ENCODE results near the gene ANKS3. TPM values are rescaled to one million over a fixed set of nuclear protein-coding genes. Genes with fewer than 3 reads are reported as not detected.

Gene ANKS3
- total and polyA plus RNA-seq, 2 of the 8 experiments (the other 6 are each of a cell fraction or from before 2014, with no cell fraction given) = 15.5 to 23.9 TPM

DNA sequence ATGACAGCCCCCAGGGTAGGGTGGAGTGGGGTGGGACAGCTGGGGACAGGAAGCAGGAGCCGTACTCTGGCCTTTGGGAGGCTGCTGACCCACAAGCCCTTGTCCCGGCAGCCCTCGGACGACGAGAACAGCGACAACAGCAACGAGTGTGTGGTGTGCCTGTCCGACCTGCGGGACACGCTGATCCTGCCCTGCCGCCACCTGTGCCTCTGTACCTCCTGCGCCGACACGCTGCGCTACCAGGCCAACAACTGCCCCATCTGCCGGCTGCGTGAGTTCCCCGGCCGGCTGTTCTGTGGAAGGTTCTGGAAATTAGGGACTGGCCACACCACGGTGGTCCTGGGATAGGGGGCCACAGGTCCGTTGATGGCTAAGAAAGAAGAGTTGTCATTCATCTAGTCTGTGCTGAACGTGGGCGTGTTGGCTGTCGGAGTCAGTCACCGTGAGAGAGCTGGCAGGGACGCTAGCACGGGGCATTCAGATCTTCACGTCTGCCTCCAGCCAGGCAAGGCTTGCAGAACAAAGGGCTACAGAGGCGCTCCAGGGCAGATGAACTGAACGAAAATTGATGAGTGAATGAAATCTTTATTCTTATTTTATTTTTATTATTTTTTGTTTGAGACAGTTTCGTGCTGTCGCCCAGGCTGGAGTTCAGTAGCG lies 60.6 kb downstream of the ANKS3 start:
- H4K5ac ChIP-seq (ENCODE audit: insufficient read length, low read depth, low read length) = no peak overlapping the region
- H3K4ac ChIP-seq (replicated peaks; ENCODE audit: insufficient read length, low read depth, low read length) = no peak overlapping the region
- no peak overlapping the region for H3K23ac ChIP-seq (ENCODE audit: insufficient read length)
- H3K9me3 ChIP-seq (ENCODE audit: insufficient read depth in 2 of 2, low read depth in 1 of 2, low read length in 1 of 2) = no peaks in the 10 kb centered on the region
- H3K4me3 ChIP-seq (ENCODE audit: extremely low read depth in 1 of 4, insufficient read depth in 2 of 4, low read depth in 3 of 4, low read length in 4 of 4) = no peak overlapping the region
- no peak overlapping the region for H2BK12ac ChIP-seq (ENCODE audit: low read depth, low read length)
- H4K20me1 ChIP-seq (replicated peaks in 1 of 2; ENCODE audit: control insufficient read depth in 1 of 2, insufficient read depth in 2 of 2, low read length in 2 of 2) = peaks cover 3 to 9% of the 10 kb centered on the region in 2 experiments
- H3K4me2 ChIP-seq (ENCODE audit: insufficient read depth in 1 of 2, low read depth in 2 of 2, low read length in 2 of 2) = no peak overlapping the region
- TF ChIP-seq POLR2AphosphoS5 (IDR thresholded peaks at IDR 0.05; ENCODE audit: low read depth, low read length) = peak; percentile 21; the same call in 1 of the 2 replicates
- TF ChIP-seq SP2 (IDR thresholded peaks at IDR 0.05; ENCODE audit: low read length) = no peak
- H3K79me2 ChIP-seq (ENCODE audit: control insufficient read depth in 1 of 2, insufficient read depth in 2 of 2, low read length in 2 of 2) = peaks cover 0 to under 1% of the 10 kb centered on the region in 2 experiments; a peak in 1 of 4 replicates
- no peak overlapping the region for H3K56ac ChIP-seq (replicated peaks; ENCODE audit: insufficient read length, low read depth, low read length)
- no peak overlapping the region for H2AFZ ChIP-seq (ENCODE audit: low read length)
- ChIA-PET CTCF (ENCODE audit: partially characterized antibody) (interaction anchor here (0.7 to 1.0 kb wide), 2 partner anchors 9 to 23 kb away, joined by 3 to 6 read pairs; no protein-coding TSS in a partner anchor), POLR2A (ENCODE audit: partially characterized antibody) (no interaction called here)
- DNase-seq (ENCODE audit: low read depth in 1 of 2, low spot score in 2 of 2) (no peak), FAIRE-seq (no peak)
- H3K23me2 ChIP-seq (ENCODE audit: low read depth, low read length) = peaks cover 2% of the 10 kb centered on the region; the same call in 1 of the 2 replicates
- H3K27me3 ChIP-seq (replicated peaks in 1 of 4; ENCODE audit: control insufficient read depth in 3 of 4, extremely low read depth in 1 of 4, insufficient read depth in 3 of 4, low read length in 3 of 4) = no peaks in the 10 kb centered on the region
- H2BK15ac ChIP-seq (ENCODE audit: low read length) = no peak overlapping the region
- no peak overlapping the region for H3K9ac ChIP-seq (replicated peaks in 1 of 4; ENCODE audit: extremely low read depth in 1 of 4, low read depth in 3 of 4, low read length in 3 of 4)
- no peak overlapping the region for H4K91ac ChIP-seq (replicated peaks; ENCODE audit: insufficient read length, low read length)
- peaks cover 0 to 3% (median under 1%) of the 10 kb centered on the region in 4 experiments; a peak in 3 of 7 replicates for H3K4me1 ChIP-seq (replicated peaks in 1 of 4; ENCODE audit: control insufficient read depth in 3 of 4, insufficient read depth in 4 of 4, low read length in 3 of 4)
- H3K18ac ChIP-seq (ENCODE audit: extremely low read depth, low read length) = no peak overlapping the region
- H3K79me1 ChIP-seq (ENCODE audit: low read depth, low read length) = peaks cover 4% of the 10 kb centered on the region; the same call in 1 of the 2 replicates
- H3K36me3 ChIP-seq (ENCODE audit: control insufficient read depth in 2 of 4, insufficient read depth in 4 of 4, low read length in 3 of 4) = peaks cover 0 to 18% (median 11%) of the 10 kb centered on the region in 4 experiments; a peak in 5 of 8 replicates
- H2BK20ac ChIP-seq (ENCODE audit: low read length) = no peak overlapping the region
- WGBS, 2 experiments (ENCODE audit: extremely low coverage in 1 of 2, insufficient coverage in 1 of 2, insufficient read length in 1 of 2, insufficient replicate concordance in 2 of 2, low coverage in 1 of 2, low lambda C conversion rate in 2 of 2, missing lambda C conversion rate in 1 of 2) = 96% methylated on average over 33 of the region's 33 CpGs; no CpG with 5 or more reads in 1 of the 2 experiments
- no peak overlapping the region for H2BK120ac ChIP-seq (replicated peaks; ENCODE audit: low read depth, low read length)
- no peak overlapping the region for H2AK5ac ChIP-seq (ENCODE audit: low read depth, low read length)
- H4K8ac ChIP-seq (ENCODE audit: extremely low read depth, insufficient read depth, low read length) = no peak overlapping the region
- H2BK5ac ChIP-seq (ENCODE audit: low read depth, low read length) = no peak overlapping the region
- H3K14ac ChIP-seq (ENCODE audit: insufficient read length) = no peak overlapping the region
- H3K27ac ChIP-seq (ENCODE audit: low read depth, low read length) = no peak overlapping the region

Data from H1 (cell line).